HepG2 (cell line): Measurements from ENCODE around the gene CBX2. TPM values are rescaled to one million over a fixed set of nuclear protein-coding genes. Genes with fewer than 3 reads are reported as not detected.
"Not testable (repeated sequence)": the region's sequence is repeated elsewhere in the genome, so short reads cannot be mapped to it uniquely, and the experiment has no call there.

Source experiments
- ATAC-seq: fragments of 200-7000 bp; cut with Tn5 transposase; 3 replicates; pipeline ENCODE4 v1.9.1; 2020; ENCODE audit warnings: mild to moderate bottlenecking, moderate library complexity
- BruUV-seq: library from RNA; stranded (reverse); fragments of 400-500 nt; replicated peaks from 2 replicates; lab custom pipeline; 2021; lab: Mats Ljungman, UMichigan
- CTCF ChIA-PET: fragments of 300-600 bp; formaldehyde crosslinking; extraction: SDS; loops from one replicate; lab custom pipeline; 2021; ENCODE audit warnings: low total read pairs, inconsistent platforms, low intra/inter-chr PET ratio; lab: Yijun Ruan, JAX
- POLR2A ChIA-PET: fragments of 350-600 bp; sonication (Branson Sonifier 250); formaldehyde crosslinking; loops from one replicate; lab custom pipeline; 2020; ENCODE audit warnings: antibody characterized with exemption, inconsistent platforms; lab: Yijun Ruan, JAX
- DNase-seq: peaks from one replicate; pipeline ENCODE4 v3.0.0-alpha.2; 2015; ENCODE audit warnings: low spot score
- FAIRE-seq: peaks from 3 replicates; lab custom pipeline; 2011; peaks lifted over from hg19 to GRCh38; lab: Jason Lieb, UNC
- H2AFZ ChIP-seq: one replicate; pipeline ENCODE4 v1.6.1; 2011; ENCODE audit warnings: low read length, inconsistent platforms
- H3K27ac ChIP-seq: fragments of 300-600 bp; 3 replicates; pipeline ENCODE4 v1.8.0; 2011; ENCODE audit warnings: mixed run types, mild to moderate bottlenecking, mixed read lengths, low read length, inconsistent platforms; ENCODE audit not compliant: insufficient read depth; ENCODE audit errors: extremely low read length
- H3K27me3 ChIP-seq, 2 experiments: fragments of 200-600 bp in 1 of 2; 2 replicates in 1 of 2; 3 replicates in 1 of 2; pipeline versions ENCODE4 v1.6.0 to v1.8.0; 2011; ENCODE audit warnings: low read length in 2 of 2, mild to moderate bottlenecking in 2 of 2, moderate library complexity in 2 of 2, inconsistent platforms in 1 of 2; ENCODE audit not compliant: insufficient read depth in 2 of 2, control insufficient read depth in 1 of 2
- H3K36me3 ChIP-seq, 2 experiments: fragments of 200-600 bp in 1 of 2; replicated peaks in 1 of 2; 2 replicates in 1 of 2; 3 replicates in 1 of 2; pipeline versions ENCODE4 v1.5.1 to v1.8.0; 2011; ENCODE audit warnings: low read length in 2 of 2, inconsistent platforms in 1 of 2; ENCODE audit not compliant: insufficient read depth in 2 of 2, control insufficient read depth in 1 of 2
- H3K4me1 ChIP-seq: 2 replicates; pipeline ENCODE4 v1.5.1; 2012; ENCODE audit warnings: low read length, inconsistent platforms; ENCODE audit not compliant: insufficient read depth
- H3K4me2 ChIP-seq: 2 replicates; pipeline ENCODE4 v1.6.0; 2011; ENCODE audit warnings: low read depth, low read length, inconsistent platforms
- H3K4me3 ChIP-seq, 3 experiments: fragments of 200-600 bp in 1 of 3; sonication (generic), shearing (Covaris generic) in 1 of 3; replicated peaks in 1 of 3; 2 replicates each; pipeline ENCODE4 v1.5.1; 2011 to 2016; ENCODE audit warnings: low read length in 3 of 3, inconsistent platforms in 2 of 3, low read depth in 2 of 3, mild to moderate bottlenecking in 2 of 3, control low read depth in 1 of 3, mixed read lengths in 1 of 3; ENCODE audit not compliant: insufficient read depth in 1 of 3
- H3K79me2 ChIP-seq: one replicate; pipeline ENCODE4 v1.6.1; 2011; ENCODE audit warnings: low read length, inconsistent platforms; ENCODE audit not compliant: insufficient read depth
- H3K9ac ChIP-seq: 2 replicates; pipeline ENCODE4 v1.6.0; 2011; ENCODE audit warnings: mild to moderate bottlenecking, low read depth, low read length, inconsistent platforms; ENCODE audit not compliant: insufficient read depth
- H3K9me3 ChIP-seq: 2 replicates; pipeline ENCODE4 v1.5.1; 2012; ENCODE audit warnings: mild to moderate bottlenecking, low read length
- H4K20me1 ChIP-seq: 2 replicates; pipeline ENCODE4 v1.6.0; 2011; ENCODE audit warnings: inconsistent platforms, mild to moderate bottlenecking, low read length, moderate library complexity; ENCODE audit not compliant: insufficient read depth
- ISX ChIP-seq: sonication (generic); formaldehyde crosslinking; conservative IDR thresholded peaks from 2 replicates; pipeline ENCODE4 v1.5.0; 2020; ENCODE audit warnings: missing genetic modification reagents
- ZNF121 ChIP-seq: sonication (generic); formaldehyde crosslinking; IDR thresholded peaks from 2 replicates; pipeline ENCODE4 v1.5.0; 2020; ENCODE audit warnings: mild to moderate bottlenecking, missing genetic modification reagents
- ZNF547 ChIP-seq: sonication (generic); formaldehyde crosslinking; IDR thresholded peaks from 2 replicates; pipeline ENCODE4 v1.5.1; 2020; ENCODE audit warnings: mild to moderate bottlenecking, missing genetic modification reagents
- ZNF563 ChIP-seq: sonication (generic); formaldehyde crosslinking; IDR thresholded peaks from 2 replicates; pipeline ENCODE4 v1.8.0; 2022; ENCODE audit warnings: mild to moderate bottlenecking, moderate library complexity, missing genetic modification reagents
- WGBS: methylation state at CpG from one replicate; pipeline ENCODE4 v1.1.6; 2017; ENCODE audit warnings: low lambda C conversion rate; 5-methylcytosine and 5-hydroxymethylcytosine counted together
- in situ Hi-C: cut with HindIII; loops from 2 replicates; pipeline ENCODE4 v1.10.0; 2017; ENCODE audit warnings: low pct_unique_long_range_greater_than_20kb; ENCODE audit not compliant: extremely low pct_ligation_motif_present
- intact Hi-C: fragments of 100-400 bp; cut with micrococcal nuclease; formaldehyde crosslinking; loops from one replicate; pipeline ENCODE4 v1.10.0; 2022; ENCODE audit not compliant: unreplicated experiment
- polyA plus RNA-seq, 8 experiments: library from polyadenylated mRNA; depleted of rRNA in 3 of 8; stranded (reverse) in 7 of 8; unstranded in 1 of 8; fragments of >200 nt; fragmentation: Illumina TruSeq in 4 of 8; extraction: Trizol in 4 of 8; gene quantifications; 2 replicates each; pipeline versions ENCODE4 v1.2.1 to v1.2.3, GENCODE V29; 2011 to 2016; ENCODE audit warnings: low read depth in 4 of 8, missing spikeins in 1 of 8, mixed read lengths in 1 of 8; ENCODE audit not compliant: insufficient read depth in 1 of 8
- total RNA-seq, 5 experiments: library from RNA; depleted of rRNA; stranded (reverse); fragments of >200 nt; fragmentation: Illumina TruSeq; extraction: Trizol; gene quantifications; 2 replicates each; pipeline ENCODE4 v1.2.3, GENCODE V29; 2016; ENCODE audit warnings: low read depth in 1 of 5
- TF ChIP-seq, protein P1 (sequence below): sonication (generic); formaldehyde crosslinking; IDR thresholded peaks from 2 replicates; pipeline ENCODE4 v1.8.0; 2022; ENCODE audit warnings: mild to moderate bottlenecking, missing genetic modification reagents, moderate library complexity

CBX2 gene
- total and polyA plus RNA-seq, 2 of the 13 experiments (the other 11 are each of a cell fraction or from before 2014, with no cell fraction given) = 14.5 to 31.1 TPM

DNA sequence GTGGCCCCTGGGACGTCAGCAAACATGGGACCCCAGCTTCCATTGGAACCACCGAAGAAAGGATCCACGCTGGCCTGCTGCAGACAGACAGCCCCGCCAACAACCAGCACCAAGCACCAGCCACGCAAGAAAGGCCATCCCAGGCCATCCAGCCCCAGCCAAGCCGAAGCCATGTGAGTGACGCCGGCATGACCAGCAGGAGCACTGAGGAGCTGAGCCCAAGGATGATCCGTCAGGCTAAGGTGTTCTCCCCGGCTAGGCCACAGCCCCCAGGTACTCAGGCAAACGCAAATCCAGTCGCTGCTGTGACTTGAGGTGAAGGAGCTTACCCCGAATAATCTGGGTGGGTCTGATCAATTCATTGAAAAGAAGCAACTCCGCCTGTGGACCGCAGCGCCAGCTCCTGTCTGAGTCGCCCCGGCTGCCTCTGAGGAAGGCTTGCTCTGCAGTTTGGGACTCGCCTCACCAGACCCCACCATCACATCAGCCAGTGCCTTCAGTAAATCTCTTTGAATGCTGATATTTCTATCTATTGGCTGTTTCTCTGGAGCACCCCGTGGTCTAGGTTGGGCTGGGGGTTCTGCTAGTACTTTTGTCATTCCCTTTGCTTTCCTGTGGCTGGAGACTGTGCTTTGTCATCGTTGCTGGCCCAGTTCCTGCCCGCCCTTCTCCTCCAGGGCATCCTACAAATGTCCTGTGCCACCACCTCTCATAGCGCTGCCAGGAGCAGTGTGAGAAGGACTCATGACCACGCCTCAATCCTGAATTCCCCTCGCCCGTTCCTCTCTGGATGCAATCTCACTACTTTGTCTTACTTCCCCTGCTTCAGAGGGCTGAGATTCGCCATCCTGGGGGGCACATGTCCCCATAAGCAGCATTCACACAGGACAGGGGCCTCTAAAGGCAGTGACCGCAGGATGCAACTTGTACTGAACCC, 8.1 kb upstream of the CBX2 start:
- Histone ChIP-seq H3K27ac (no peak overlapping the region), H4K20me1 (no peaks in the 10 kb centered on the region), H3K4me1 (peaks cover 38% of the 10 kb centered on the region), H3K27me3 (peaks cover 6 to 34% of the 10 kb centered on the region in 2 experiments), H3K9ac (no peak overlapping the region), H3K4me2 (no peak overlapping the region; the same call in 1 of the 2 replicates), H2AFZ (no peak overlapping the region), H3K9me3 (no peaks in the 10 kb centered on the region; the same call in 1 of the 2 replicates), H3K4me3 (no peak overlapping the region), H3K36me3 (no peaks in the 10 kb centered on the region), H3K79me2 (no peaks in the 10 kb centered on the region)
- intact Hi-C loops (no loop called here), in situ Hi-C loops (no loop called here)
- DNase-seq (no peak), ATAC-seq (no peak), FAIRE-seq (no peak)
- no peak for TF ChIP-seq ZNF547 (CRISPR knock-in tag)
- ChIA-PET CTCF (no interaction called here), POLR2A (interaction anchor here (0.7 to 1.1 kb wide), 3 partner anchors 10 to 224 kb away, joined by 3 read pairs; no protein-coding TSS in a partner anchor)
- 49% methylated on average over 17 of the region's 28 CpGs for WGBS
- BruUV-seq = no TSS peak

DNA sequence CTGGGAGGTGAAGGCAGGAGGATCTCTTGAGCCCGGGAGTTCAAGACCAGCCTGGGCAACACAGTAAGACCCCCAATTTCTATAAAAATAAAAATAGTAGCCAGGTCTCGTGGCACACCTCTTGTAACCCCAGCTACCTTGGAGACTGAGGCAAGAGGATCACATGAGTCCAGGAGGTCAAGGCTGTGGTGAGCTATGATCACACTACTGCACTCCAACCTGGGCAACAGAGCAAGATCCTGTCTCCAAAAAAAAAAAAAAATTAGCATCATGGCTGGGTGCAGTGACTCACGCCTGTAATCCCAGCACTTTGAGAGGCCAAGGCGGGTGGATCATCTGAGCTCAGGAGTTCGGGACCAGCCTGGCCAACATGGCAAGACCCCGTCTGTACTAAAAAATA, 6.7 kb upstream of the CBX2 start:
- POLR2A ChIA-PET = no interaction called here
- H3K79me2 ChIP-seq = no peaks in the 10 kb centered on the region
- no peaks in the 10 kb centered on the region for H4K20me1 ChIP-seq
- no peaks in the 10 kb centered on the region for H3K36me3 ChIP-seq
- no peak overlapping the region for H3K27ac ChIP-seq
- H3K9ac ChIP-seq = no peak overlapping the region
- no peak for DNase-seq
- no peak overlapping the region for H2AFZ ChIP-seq
- no TSS peak for BruUV-seq
- peaks cover 47% of the 10 kb centered on the region for H3K4me1 ChIP-seq
- no peak for FAIRE-seq
- peak; percentile 85 for TF ChIP-seq ZNF121 (CRISPR knock-in tag)
- 0 out of 2 replicates have a peak, but pooled peaks have one; percentile 24 for TF ChIP-seq ZNF563
- TF ChIP-seq, protein P1, sequence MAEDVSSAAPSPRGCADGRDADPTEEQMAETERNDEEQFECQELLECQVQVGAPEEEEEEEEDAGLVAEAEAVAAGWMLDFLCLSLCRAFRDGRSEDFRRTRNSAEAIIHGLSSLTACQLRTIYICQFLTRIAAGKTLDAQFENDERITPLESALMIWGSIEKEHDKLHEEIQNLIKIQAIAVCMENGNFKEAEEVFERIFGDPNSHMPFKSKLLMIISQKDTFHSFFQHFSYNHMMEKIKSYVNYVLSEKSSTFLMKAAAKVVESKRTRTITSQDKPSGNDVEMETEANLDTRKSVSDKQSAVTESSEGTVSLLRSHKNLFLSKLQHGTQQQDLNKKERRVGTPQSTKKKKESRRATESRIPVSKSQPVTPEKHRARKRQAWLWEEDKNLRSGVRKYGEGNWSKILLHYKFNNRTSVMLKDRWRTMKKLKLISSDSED (CRISPR knock-in tag) = no peak
- no peak for TF ChIP-seq ISX (CRISPR knock-in tag)
- TF ChIP-seq, all 625 proteins: peak for 2
- no peak overlapping the region for H3K4me2 ChIP-seq
- H3K9me3 ChIP-seq = no peaks in the 10 kb centered on the region; the same call in 1 of the 2 replicates
- CTCF ChIA-PET = no interaction called here
- WGBS = 46% methylated on average over 6 of the region's 6 CpGs
- in situ Hi-C loops (no loop called here), intact Hi-C loops (no loop called here)
- H3K27me3 ChIP-seq = peaks cover 6 to 34% of the 10 kb centered on the region in 2 experiments
- no peak overlapping the region for H3K4me3 ChIP-seq
- no peak for ATAC-seq

DNA sequence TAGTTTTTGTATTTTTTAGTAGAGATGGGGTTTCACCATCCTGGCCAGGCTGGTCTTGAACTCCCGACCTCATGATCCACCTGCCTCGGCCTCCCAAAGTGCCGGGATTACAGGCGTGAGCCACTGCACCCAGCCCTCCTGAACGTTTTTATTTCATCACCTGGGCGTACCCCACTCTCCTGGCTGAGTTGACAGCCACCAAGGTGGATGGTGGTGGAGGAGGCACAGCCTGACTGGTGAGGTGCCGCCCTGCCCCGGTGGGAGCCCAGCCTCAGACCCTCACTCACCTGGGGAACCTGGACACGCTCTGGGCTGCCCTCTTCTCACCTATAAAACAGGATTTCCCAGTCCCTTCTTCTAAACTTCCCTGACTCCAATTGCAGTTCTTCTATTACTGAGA, 5.2 kb upstream of the CBX2 start:
- H3K4me3 ChIP-seq, CTCF ChIA-PET, intact Hi-C loops, POLR2A ChIA-PET, ATAC-seq, BruUV-seq, H2AFZ ChIP-seq, H3K9ac ChIP-seq, H4K20me1 ChIP-seq, H3K4me2 ChIP-seq, H3K9me3 ChIP-seq, H3K36me3 ChIP-seq, H3K79me2 ChIP-seq, FAIRE-seq, in situ Hi-C loops, H3K27ac ChIP-seq, DNase-seq: not testable (repeated sequence)
- 38% methylated on average over 9 of the region's 9 CpGs for WGBS
- H3K4me1 ChIP-seq = peaks cover 59% of the 10 kb centered on the region
- peaks cover 6 to 32% of the 10 kb centered on the region in 2 experiments; a peak in 4 of 5 replicates for H3K27me3 ChIP-seq
